HG03060 (cell line): ENCODE results near the gene RPRD1B.
A peak's percentile ranks its signal among the peaks of the same experiment; 100 is the strongest.

ENCODE experiments used
- ATAC-seq: cut with Tn5 transposase; IDR thresholded peaks from one replicate; pipeline ENCODE4 v1.9.1; 2021; ENCODE audit warnings: low read depth, moderate number of reproducible peaks; ENCODE audit not compliant: unreplicated experiment

Gene RPRD1B

GRCh38 chr20:38033330-38034107 is at the start of gene RPRD1B, which contains the start of gene TTI1:
Gene RPRD1B, plus strand, starts transcription at chr20:38033746. Its CDS starts 202 bp downstream, at chr20:38033948.
Gene TTI1, minus strand, starts transcription at chr20:38033456. Its CDS starts 19,640 bp downstream, at chr20:38013816.
- peak; percentile 75 for ATAC-seq

GRCh38 chr20:37984018-37984785 is 49.3 kb upstream of the RPRD1B start:
- no peak for ATAC-seq

GRCh38 chr20:37986044-37986858 is 47.3 kb upstream of the RPRD1B start:
- no peak for ATAC-seq

GRCh38 chr20:37986873-37987601 is 46.5 kb upstream of the RPRD1B start:
- no peak for ATAC-seq

- no peak for ATAC-seq
Measured at GRCh38 chr20:37987602-37988290, 45.8 kb upstream of the RPRD1B start.

- ATAC-seq: no peak
Measured at GRCh38 chr20:37988306-37988954, 45.1 kb upstream of the RPRD1B start.

- ATAC-seq: no peak
Measured at GRCh38 chr20:37989601-37990295, 43.8 kb upstream of the RPRD1B start.

GRCh38 chr20:37990571-37991151 is 42.9 kb upstream of the RPRD1B start:
- ATAC-seq: peak; percentile 84

GRCh38 chr20:37991157-37991866 is 42.2 kb upstream of the RPRD1B start:
- no peak for ATAC-seq

- ATAC-seq: no peak
Measured at GRCh38 chr20:37991908-37992307, 41.6 kb upstream of the RPRD1B start.

GRCh38 chr20:37992802-37993409 is 40.6 kb upstream of the RPRD1B start:
- no peak for ATAC-seq

GRCh38 chr20:37994512-37994911 is 39.0 kb upstream of the RPRD1B start:
- ATAC-seq: no peak

- no peak for ATAC-seq
Measured at GRCh38 chr20:37995856-37996605, 37.5 kb upstream of the RPRD1B start.

GRCh38 chr20:37997516-37997915 is 36.0 kb upstream of the RPRD1B start:
- no peak for ATAC-seq

- ATAC-seq: no peak
Measured at GRCh38 chr20:37999526-38000263, 33.9 kb upstream of the RPRD1B start.

GRCh38 chr20:38000293-38000692 is 33.3 kb upstream of the RPRD1B start:
- no peak for ATAC-seq
